Measurements from ENCODE around the gene EXOC6. TPM values are rescaled to one million over a fixed set of nuclear protein-coding genes. Genes with fewer than 3 reads are reported as not detected.
A peak's percentile ranks its signal among the peaks of the same experiment; 100 is the strongest.

EXOC6 gene
- total RNA-seq, 1 donor from 2014 or later: 14.2 TPM

DNA sequence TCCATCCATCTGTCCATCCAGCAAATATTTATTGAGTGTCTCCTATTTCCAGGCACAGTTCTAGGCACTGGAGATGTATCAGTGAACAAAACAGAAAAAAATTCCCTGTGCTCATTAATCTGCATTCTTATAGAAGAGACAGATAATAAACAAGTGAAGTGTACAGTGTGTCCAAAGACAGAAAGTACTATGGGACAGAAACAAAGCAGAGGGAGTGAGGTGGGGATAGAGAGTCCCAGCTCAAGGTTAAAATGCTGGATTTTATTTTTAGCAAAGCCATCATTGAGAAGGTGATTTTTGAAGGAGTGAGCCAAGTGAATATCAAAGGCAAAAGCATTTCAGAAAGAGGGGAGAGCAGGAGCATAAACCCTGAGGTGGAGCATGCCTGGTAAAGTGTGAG is 21.8 kb upstream of the EXOC6 start:
- Mint-ChIP-seq H3K4me1 (peaks cover 17% of the 10 kb centered on the region), H3K27me3 (no peaks in the 10 kb centered on the region), H3K9me3 (peaks cover 6% of the 10 kb centered on the region), H3K4me3 (no peak overlapping the region), H3K27ac (no peak overlapping the region), H3K36me3 (ENCODE audit: low read depth) (peaks cover 2% of the 10 kb centered on the region)
- intact Hi-C loops (cut with micrococcal nuclease): no loop called here
- no peak for DNase-seq

DNA sequence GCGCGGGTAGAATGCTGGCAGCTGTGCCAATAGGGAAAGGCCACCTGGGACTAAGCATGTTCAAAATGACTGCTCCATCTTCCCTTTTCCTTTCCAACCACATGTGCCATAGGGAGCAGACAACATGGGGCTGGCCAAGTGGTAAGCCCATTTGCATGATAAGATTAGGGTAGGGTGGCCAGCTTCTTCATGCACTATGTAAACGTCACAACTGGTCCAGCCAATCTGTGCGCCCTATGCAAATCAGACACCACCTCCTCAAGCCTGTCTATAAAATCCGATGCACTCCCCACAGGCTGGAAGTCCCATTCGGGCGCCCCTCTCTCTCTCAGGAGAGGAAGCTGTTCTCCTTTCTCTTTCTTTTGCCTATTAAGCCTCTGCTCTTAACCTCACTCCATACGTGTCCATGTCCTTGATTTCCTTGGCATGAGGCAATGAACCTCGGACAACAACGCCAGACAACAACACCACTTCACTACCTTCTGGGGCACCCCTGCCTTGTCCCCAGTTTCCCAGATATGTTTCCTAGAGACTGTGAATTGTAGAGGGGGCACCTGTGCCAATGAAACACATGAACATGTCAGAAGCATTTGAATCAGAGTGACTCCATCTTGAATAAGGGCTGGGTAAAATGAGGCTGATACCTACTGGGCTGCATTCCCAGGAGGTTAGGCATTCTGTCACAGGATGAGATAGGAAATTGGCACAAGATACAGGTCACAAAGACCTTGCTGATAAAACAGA is 19.1 kb upstream of the EXOC6 start:
- Mint-ChIP-seq H3K9me3 (peaks cover 6% of the 10 kb centered on the region), H3K36me3 (ENCODE audit: low read depth) (peaks cover 2% of the 10 kb centered on the region), H3K27me3 (no peaks in the 10 kb centered on the region), H3K4me3 (no peak overlapping the region), H3K27ac (no peak overlapping the region), H3K4me1 (peaks cover 10% of the 10 kb centered on the region)
- DNase-seq: no peak
- intact Hi-C loops (cut with micrococcal nuclease): no loop called here

DNA sequence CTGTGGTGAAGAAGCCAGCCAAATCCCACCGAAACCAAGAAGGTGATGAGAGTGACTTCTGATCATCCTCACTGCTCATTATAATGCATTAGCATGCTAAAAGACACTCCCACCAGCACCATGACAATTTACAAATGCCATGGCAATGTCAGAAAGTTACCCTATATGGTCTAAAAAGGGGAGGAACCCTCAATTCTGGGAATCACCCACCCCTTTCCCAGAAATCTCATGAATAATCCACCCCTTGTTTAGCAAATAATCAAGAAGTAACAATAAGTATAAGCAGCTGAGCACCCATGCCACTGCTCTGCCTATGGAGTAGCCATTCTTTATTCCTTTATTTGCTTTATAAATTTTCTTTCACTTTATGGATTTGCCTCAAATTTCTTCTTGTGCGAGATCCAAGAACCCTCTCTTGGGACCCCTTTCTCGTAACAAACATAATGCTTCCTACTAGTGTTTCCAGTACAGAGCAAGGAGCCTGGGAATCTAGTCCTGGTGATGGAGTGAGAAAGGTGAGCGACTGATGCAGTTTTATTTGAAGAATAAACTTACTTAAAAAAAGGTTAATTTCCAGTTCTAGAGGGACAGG is 18.4 kb upstream of the EXOC6 start:
- intact Hi-C loops (cut with micrococcal nuclease): loop anchor here (2.0 to 5.0 kb wide), 2 partner anchors 17 to 157 kb away; no protein-coding TSS in a partner anchor
- peaks cover 6% of the 10 kb centered on the region for H3K9me3 Mint-ChIP-seq
- no peak overlapping the region for H3K4me3 Mint-ChIP-seq
- DNase-seq: no peak
- no peak overlapping the region for H3K27ac Mint-ChIP-seq
- peaks cover 10% of the 10 kb centered on the region for H3K4me1 Mint-ChIP-seq
- H3K27me3 Mint-ChIP-seq: no peaks in the 10 kb centered on the region
- peaks cover 2% of the 10 kb centered on the region for H3K36me3 Mint-ChIP-seq (ENCODE audit: low read depth)

DNA sequence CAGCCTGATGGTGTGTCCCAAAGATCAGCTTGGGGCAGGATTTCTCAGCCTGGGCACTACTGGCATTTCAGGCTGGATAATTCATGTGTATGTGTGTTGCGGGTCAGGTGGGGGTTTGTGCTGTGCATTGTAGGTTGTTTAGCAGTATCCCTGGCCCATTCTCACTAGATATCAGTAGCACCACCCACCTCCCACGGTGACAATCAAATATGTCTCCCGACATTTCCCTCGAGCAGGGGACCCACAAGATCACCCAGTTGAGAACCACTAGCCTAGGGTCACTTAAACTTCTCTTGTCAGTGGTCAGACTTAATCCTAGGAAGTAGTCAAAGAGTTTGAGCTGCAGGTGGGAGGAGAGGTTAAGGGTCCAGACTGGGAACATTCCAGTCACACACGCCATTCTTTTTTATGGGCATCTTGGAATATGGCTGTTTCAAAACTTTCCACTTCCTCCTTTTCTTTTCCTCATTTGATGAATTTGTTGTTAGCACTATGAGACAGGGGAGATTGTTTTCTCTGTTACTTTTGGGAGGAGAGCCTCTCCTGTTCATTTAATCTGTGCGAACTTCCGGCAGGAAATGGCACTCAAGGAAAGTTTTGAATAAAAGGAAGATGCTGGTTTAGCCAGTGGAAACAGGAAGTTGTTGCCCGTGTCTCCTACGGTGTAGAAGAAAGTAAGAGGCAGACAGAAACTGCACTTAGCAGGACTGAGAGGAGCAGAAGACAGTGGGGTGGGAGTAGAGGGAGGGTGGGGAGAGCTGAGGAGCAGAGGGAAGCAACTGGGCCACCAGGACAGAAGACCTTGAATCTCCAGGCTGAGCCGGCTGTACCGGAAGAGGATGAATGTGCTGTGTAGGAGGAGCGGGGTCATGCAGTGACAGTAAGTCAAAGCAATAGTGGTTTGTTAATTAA is 17.6 kb upstream of the EXOC6 start:
- Mint-ChIP-seq H3K36me3 (ENCODE audit: low read depth) (peaks cover 2% of the 10 kb centered on the region), H3K4me3 (peak overlapping the region; percentile 77), H3K9me3 (peaks cover 6% of the 10 kb centered on the region), H3K27me3 (no peaks in the 10 kb centered on the region), H3K27ac (peak overlapping the region; percentile 85), H3K4me1 (peaks cover 10% of the 10 kb centered on the region)
- DNase-seq: peak; percentile 61
- intact Hi-C loops (cut with micrococcal nuclease): loop anchor here (2.0 to 5.0 kb wide), 2 partner anchors 16 to 157 kb away; no protein-coding TSS in a partner anchor

DNA sequence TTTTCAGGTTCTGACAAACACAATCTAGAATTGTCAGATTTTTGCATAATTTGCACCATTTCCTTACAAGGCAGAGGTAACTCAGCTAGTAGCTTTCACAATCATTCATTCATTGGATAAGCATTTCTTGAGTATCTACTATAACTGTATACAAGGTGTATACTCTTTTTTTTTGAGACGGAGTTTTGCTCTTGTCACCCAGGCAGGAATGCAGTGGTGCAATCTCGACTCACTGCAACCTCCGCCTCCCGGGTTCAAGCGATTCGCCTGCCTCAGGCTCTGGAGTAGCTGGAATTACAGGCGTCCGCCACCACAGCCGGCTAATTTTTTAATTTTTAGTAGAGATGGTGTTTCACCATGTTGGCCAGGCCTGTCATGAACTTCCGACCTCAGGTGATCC is 16.2 kb upstream of the EXOC6 start:
- Mint-ChIP-seq H3K9me3 (peaks cover 6% of the 10 kb centered on the region), H3K4me3 (no peak overlapping the region), H3K4me1 (peaks cover 8% of the 10 kb centered on the region), H3K36me3 (ENCODE audit: low read depth) (peaks cover 2% of the 10 kb centered on the region), H3K27me3 (no peaks in the 10 kb centered on the region), H3K27ac (no peak overlapping the region)
- intact Hi-C loops (cut with micrococcal nuclease): loop anchor here (5.0 kb wide), 1 partner anchor 155 kb away; no protein-coding TSS in a partner anchor
- no peak for DNase-seq

DNA sequence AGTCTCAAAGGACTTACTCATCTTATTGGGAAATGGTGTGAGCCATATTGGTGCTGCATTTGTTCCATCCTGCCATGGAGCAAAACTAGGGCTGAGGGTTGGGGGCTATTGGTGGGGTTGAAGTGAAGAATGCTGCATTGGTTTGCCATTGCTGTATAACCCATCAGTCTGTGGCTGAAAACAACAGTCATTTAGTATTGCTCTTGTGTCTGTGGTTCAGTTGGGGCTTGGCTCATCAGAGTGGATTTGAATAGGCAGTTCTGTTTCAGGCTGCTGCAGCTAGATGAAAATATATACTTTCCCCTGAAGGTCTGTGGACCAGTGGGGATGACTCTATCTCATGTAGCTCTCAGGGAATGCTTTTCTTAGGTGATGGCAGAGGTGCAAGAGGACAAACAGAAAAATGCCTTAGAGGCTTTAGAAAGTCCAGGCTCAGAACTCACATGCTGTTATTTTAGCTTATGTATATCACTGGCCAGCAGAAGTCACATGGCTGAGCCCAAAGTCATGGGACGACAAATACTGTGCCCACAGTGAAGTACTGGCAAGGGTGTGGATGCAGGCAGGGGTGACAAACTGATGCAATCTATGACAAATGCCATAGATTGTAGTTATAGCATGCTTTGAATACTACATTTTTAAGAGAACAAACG is 15.2 kb upstream of the EXOC6 start:
- no peaks in the 10 kb centered on the region for H3K27me3 Mint-ChIP-seq
- H3K9me3 Mint-ChIP-seq: peaks cover 6% of the 10 kb centered on the region
- H3K4me3 Mint-ChIP-seq: no peak overlapping the region
- intact Hi-C loops (cut with micrococcal nuclease): loop anchor here (5.0 kb wide), 1 partner anchor 154 kb away; no protein-coding TSS in a partner anchor
- H3K4me1 Mint-ChIP-seq: peaks cover 12% of the 10 kb centered on the region
- H3K27ac Mint-ChIP-seq: no peak overlapping the region
- DNase-seq: no peak
- peaks cover 2% of the 10 kb centered on the region for H3K36me3 Mint-ChIP-seq (ENCODE audit: low read depth)

DNA sequence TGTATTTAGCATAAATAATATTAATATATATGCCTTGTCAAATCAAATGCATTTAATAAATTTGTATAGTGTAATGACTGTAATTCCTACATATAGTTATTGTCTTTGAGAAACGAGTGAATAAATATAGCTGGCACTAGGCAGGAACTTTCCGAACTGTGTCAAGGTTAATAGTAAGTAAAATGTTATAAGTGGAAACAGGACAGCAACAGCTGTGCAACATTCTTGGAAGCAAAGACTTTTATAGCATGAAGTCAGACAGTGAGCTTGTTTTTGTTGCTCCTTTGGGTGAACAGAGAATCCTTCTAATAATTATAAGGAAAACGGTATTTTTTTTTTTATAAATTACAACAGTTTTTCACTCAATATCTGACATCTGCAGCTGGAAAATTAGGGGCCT is 14.0 kb upstream of the EXOC6 start:
- peaks cover 13% of the 10 kb centered on the region for H3K4me1 Mint-ChIP-seq

DNA sequence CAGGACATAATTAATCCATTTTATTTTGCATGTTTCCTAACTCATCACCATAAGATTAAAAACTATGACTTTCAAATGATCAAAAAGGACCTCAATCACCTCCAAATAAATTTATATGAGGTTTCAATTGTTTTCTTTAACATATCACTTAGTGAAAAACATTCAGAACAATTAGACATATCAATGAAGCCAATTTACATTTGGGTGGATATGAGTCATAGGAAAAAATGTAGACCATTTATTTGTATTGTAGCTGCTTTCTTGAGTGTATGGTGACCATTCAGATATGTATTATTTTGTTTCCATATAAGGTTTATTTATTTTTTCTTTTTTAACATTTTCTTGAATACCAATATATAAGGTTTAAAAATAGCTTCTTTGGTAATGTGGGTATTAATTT is 13.3 kb upstream of the EXOC6 start:
- H3K27ac Mint-ChIP-seq: no peak overlapping the region
- peaks cover 13% of the 10 kb centered on the region for H3K4me1 Mint-ChIP-seq
- peaks cover 2% of the 10 kb centered on the region for H3K36me3 Mint-ChIP-seq (ENCODE audit: low read depth)
- no peak overlapping the region for H3K4me3 Mint-ChIP-seq
- no peaks in the 10 kb centered on the region for H3K27me3 Mint-ChIP-seq
- DNase-seq: no peak
- peaks cover 6% of the 10 kb centered on the region for H3K9me3 Mint-ChIP-seq
- intact Hi-C loops (cut with micrococcal nuclease): loop anchor here (5.0 kb wide), 1 partner anchor 152 kb away; no protein-coding TSS in a partner anchor

More for the DNA sequence above, 14.0 kb upstream of the EXOC6 start:
- no peak for DNase-seq
- H3K36me3 Mint-ChIP-seq (ENCODE audit: low read depth): peaks cover 2% of the 10 kb centered on the region
- no peak overlapping the region for H3K27ac Mint-ChIP-seq
- intact Hi-C loops (cut with micrococcal nuclease): loop anchor here (5.0 kb wide), 1 partner anchor 153 kb away; no protein-coding TSS in a partner anchor
- H3K4me3 Mint-ChIP-seq: no peak overlapping the region
- no peaks in the 10 kb centered on the region for H3K27me3 Mint-ChIP-seq
- peaks cover 6% of the 10 kb centered on the region for H3K9me3 Mint-ChIP-seq

DNA sequence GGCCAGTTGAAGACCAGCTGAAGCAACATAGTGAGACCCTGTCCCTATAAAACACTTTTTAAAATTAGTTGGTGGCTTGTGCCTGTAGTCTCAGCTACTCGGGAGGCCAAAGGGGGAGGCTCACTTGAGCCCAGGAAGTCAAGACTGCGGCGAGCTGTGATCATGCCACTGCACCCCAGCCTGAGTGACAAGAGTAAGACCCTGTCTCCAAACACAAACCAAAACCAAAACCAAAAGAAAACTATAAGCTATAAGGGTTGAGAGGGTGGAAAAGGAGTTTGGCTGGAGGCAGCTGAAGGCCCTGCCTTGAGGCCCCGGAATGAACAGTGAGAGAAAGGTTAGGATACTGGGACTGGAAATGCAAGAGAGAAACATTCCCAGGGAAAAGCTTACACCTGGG is 10.9 kb upstream of the EXOC6 start:
- no peak for DNase-seq
- no peaks in the 10 kb centered on the region for H3K36me3 Mint-ChIP-seq (ENCODE audit: low read depth)
- intact Hi-C loops (cut with micrococcal nuclease): no loop called here
- H3K4me1 Mint-ChIP-seq: peaks cover 5% of the 10 kb centered on the region
- H3K4me3 Mint-ChIP-seq: no peak overlapping the region
- no peaks in the 10 kb centered on the region for H3K9me3 Mint-ChIP-seq
- no peaks in the 10 kb centered on the region for H3K27me3 Mint-ChIP-seq
- H3K27ac Mint-ChIP-seq: no peak overlapping the region

DNA sequence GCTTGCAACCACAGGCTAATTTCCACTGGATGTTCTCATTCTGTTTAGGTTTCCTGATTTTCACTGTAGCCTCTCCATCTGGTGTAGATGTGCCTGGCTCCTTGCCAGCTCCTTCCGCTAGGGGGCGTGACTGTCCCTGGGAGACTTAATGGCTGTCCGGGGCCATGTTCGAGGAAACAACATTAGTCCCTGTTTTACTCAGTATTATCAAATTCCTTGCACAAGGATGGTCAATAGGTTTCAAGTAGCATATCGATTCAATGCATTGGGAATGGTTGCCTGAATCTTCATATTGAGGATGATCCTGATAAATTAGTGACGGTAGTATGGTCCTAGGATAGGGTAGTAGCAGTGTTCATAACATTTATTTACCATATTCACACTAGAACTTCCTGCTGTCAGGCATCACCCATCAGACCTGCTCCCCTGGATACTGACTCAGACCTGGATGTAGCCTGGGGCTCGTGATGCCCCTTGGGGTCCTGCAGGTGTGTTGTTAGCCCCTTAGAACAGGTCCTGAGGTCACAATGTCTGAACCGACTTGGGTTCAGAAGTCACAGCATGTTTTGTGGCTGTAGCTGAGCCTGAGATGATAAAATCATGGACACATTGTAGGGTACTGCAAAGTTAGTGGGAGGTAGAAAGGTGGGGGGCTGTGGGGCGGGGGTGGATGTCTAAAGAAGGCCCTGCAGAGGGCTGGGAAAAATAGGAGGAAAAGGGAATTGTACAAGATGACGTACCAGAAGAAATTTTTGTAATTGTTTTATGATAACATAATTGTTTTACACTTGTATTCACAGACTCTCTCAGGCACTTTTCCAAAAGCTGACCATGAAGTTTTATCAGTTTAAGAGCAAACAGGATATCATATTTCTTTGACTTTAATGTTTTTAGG is 8.9 kb upstream of the EXOC6 start:
- intact Hi-C loops (cut with micrococcal nuclease): no loop called here

DNA sequence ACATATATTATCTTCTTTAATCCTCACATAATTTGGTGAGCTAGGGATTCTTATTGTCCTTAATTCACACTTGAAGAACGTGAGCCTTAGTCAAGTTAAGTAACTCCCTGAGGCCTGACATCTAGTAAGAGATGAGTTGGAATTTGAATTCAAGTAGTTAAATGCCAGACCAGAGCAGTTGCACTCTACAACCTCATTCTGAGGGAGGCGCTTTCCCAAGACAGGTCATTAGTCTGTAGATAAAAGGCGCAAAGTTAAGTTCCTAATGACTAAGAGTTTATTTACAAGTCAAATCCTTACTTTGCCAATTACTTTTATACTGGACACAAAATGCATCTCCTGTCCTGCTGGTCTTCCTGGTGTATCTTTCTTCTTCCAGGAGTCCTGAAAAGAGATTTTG is 3.6 kb upstream of the EXOC6 start:
- Mint-ChIP-seq H3K4me1 (peaks cover 32% of the 10 kb centered on the region), H3K4me3 (no peak overlapping the region), H3K27me3 (no peaks in the 10 kb centered on the region), H3K9me3 (peaks cover 5% of the 10 kb centered on the region), H3K36me3 (ENCODE audit: low read depth) (no peaks in the 10 kb centered on the region), H3K27ac (no peak overlapping the region)
- no peak for DNase-seq
- intact Hi-C loops (cut with micrococcal nuclease): loop anchor here (5.0 kb wide), 3 partner anchors 252 to 1432 kb away; partner anchors contain the start of genes CEP55, HECTD2 and KIF11

More for the DNA sequence above, 8.9 kb upstream of the EXOC6 start:
- Mint-ChIP-seq H3K4me3 (no peak overlapping the region), H3K4me1 (peaks cover 8% of the 10 kb centered on the region), H3K27me3 (no peaks in the 10 kb centered on the region), H3K36me3 (ENCODE audit: low read depth) (no peaks in the 10 kb centered on the region), H3K9me3 (no peaks in the 10 kb centered on the region), H3K27ac (no peak overlapping the region)
- DNase-seq: peak; percentile 83

DNA sequence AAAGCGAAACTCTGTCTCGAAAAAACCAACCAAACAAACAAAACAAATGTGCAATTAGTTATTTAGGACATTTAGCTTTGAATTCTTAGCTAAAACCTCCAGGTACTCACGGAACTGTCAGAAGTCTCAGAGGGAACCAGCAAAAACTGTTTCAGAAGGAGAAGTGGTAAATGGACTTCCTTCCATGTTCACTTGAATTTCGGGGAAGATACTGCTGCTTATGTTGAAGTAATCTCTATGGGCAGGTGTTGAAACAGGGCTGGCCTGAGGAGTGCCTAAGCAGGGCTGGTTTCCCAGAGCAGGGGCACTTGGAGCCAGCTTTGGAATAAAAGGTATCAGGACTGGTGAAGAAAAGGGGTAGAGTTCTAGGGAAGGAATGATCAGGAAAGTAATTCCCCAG is 2.4 kb upstream of the EXOC6 start:
- intact Hi-C loops (cut with micrococcal nuclease): loop anchor here (2.0 to 5.0 kb wide), 4 partner anchors 15 to 1434 kb away; partner anchors contain the start of genes CEP55, HECTD2 and KIF11
- DNase-seq: no peak
- Mint-ChIP-seq H3K9me3 (peaks cover 5% of the 10 kb centered on the region), H3K36me3 (ENCODE audit: low read depth) (no peaks in the 10 kb centered on the region), H3K4me3 (no peak overlapping the region), H3K27me3 (no peaks in the 10 kb centered on the region), H3K27ac (no peak overlapping the region), H3K4me1 (peaks cover 34% of the 10 kb centered on the region)

All from activated CD4-positive, alpha-beta T cell treated with anti-CD3 and anti-CD28 coated beads, Interleukin-2, amount 10 ng/mL, durations not matched to agents 24 days and 14 days (primary cell).